Bronchial epithelial cell (primary cell): ENCODE data around the gene EPSTI1. TPM values are rescaled to one million over a fixed set of nuclear protein-coding genes. Genes with fewer than 3 reads are reported as not detected.

ENCODE experiments used
- DNase-seq: peaks from one replicate; pipeline ENCODE4 v3.0.0-alpha.2; 2010; ENCODE audit warnings: low read depth
- FAIRE-seq: peaks from 2 replicates; lab custom pipeline; 2011; peaks lifted over from hg19 to GRCh38; lab: Jason Lieb, UNC
- H3K27me3 ChIP-seq: 2 replicates; pipeline ENCODE4 v1.5.1; 2011; ENCODE audit warnings: low read length; ENCODE audit not compliant: control insufficient read depth, insufficient read depth
- H3K36me3 ChIP-seq: 2 replicates; pipeline ENCODE4 v1.5.1; 2011; ENCODE audit warnings: low read length; ENCODE audit not compliant: control insufficient read depth, insufficient read depth
- H3K4me3 ChIP-seq: 2 replicates; pipeline ENCODE4 v1.5.1; 2011; ENCODE audit warnings: mild to moderate bottlenecking, low read depth, low read length, control low read depth
- CTCF ChIP-seq: IDR thresholded peaks from 2 replicates; pipeline ENCODE4 v1.5.1; 2011; ENCODE audit warnings: mild to moderate bottlenecking, moderate library complexity, low read length, control low read depth, inconsistent platforms; ENCODE audit not compliant: insufficient read depth, severe bottlenecking
- total RNA-seq: library from RNA; depleted of rRNA; stranded (reverse); fragments of >200 nt; gene quantifications from 2 replicates; pipeline ENCODE4 v1.2.1, GENCODE V29; 2014

Gene EPSTI1
- total RNA-seq, 1 donor from 2014 or later = 0.53 TPM

- DNase-seq = peak; percentile 46
- TF ChIP-seq CTCF = no peak
- peak; percentile 62 for FAIRE-seq
- no peaks in the 10 kb centered on the region for H3K36me3 ChIP-seq
- no peaks in the 10 kb centered on the region for H3K27me3 ChIP-seq
- no peak overlapping the region for H3K4me3 ChIP-seq
Observed at GRCh38 chr13:42883142-42883541, 108.9 kb downstream of the EPSTI1 start.

- Histone ChIP-seq H3K36me3 (no peaks in the 10 kb centered on the region), H3K27me3 (no peaks in the 10 kb centered on the region), H3K4me3 (no peak overlapping the region)
- TF ChIP-seq CTCF = no peak
- DNase-seq (no peak), FAIRE-seq (no peak)
Observed at GRCh38 chr13:42880056-42880605, 111.9 kb downstream of the EPSTI1 start.

- no peaks in the 10 kb centered on the region for H3K27me3 ChIP-seq
- H3K4me3 ChIP-seq = no peak overlapping the region
- TF ChIP-seq CTCF = no peak
- no peak for FAIRE-seq
- no peaks in the 10 kb centered on the region for H3K36me3 ChIP-seq
- DNase-seq = no peak
Observed at GRCh38 chr13:42878721-42879120, 113.3 kb downstream of the EPSTI1 start.

- H3K4me3 ChIP-seq = no peak overlapping the region
- TF ChIP-seq CTCF = no peak
- H3K27me3 ChIP-seq = peaks cover 3% of the 10 kb centered on the region
- DNase-seq = peak; percentile 92
- no peaks in the 10 kb centered on the region for H3K36me3 ChIP-seq
- FAIRE-seq = peak; percentile 40
Observed at GRCh38 chr13:42876887-42877545, 115.0 kb downstream of the EPSTI1 start.

- H3K27me3 ChIP-seq = peaks cover 4% of the 10 kb centered on the region
- no peak overlapping the region for H3K4me3 ChIP-seq
- DNase-seq (no peak), FAIRE-seq (no peak)
- H3K36me3 ChIP-seq = no peaks in the 10 kb centered on the region
- TF ChIP-seq CTCF = no peak
Observed at GRCh38 chr13:42876270-42876714, 115.7 kb downstream of the EPSTI1 start.
